Measurements from ENCODE around the gene CCDC188.

Gene CCDC188

DNA sequence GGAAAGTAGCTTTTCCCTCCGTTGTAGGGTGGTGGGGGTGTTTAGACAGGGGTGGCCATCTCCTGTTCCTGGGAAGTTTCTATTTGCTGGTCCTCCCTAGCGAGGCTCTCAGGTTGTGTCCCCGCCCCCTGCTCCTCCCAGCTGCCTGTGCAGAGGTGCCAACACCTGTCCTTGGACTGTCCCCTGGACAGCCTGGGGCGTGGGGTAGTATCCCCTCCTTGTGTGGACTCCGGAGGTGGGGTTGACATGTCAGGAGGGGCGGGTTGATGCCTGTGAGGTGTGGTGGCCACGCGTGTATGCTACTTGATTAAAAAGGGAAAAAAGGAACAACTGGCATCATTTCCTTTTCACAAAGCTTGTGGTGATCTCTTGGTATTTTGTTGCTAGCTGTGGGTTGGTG, 49.2 kb downstream of the CCDC188 start:
- no peak for DNase-seq

DNA sequence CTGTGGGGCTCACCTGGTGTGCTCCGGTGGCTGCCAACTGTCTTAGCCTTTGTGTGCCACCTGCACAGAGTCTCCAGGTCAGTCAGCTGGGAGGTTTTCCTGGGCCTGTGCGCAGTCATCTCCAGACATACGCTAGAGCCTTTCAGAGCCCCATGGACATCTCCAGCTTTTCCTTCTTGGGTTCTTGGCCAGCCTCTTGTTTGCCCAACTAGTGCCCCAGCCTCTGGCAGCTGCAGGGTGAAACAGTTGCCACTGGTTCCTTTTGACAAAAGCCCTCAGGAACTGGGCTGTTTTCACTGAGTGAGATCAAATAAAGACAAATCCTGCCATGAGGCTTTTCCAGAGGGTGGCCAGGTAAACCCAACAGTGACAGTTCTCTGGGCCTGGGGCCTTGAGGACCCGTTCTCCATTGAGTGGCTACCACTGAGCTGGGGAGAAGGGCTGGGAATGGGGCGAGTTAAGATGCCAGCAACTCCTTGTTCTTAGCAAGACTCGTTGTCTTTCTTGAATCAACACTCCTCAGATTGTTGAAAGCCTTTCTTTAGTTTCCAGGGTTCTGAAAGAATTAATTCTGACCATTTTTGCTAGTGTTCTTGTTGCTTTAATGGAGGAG, 51.6 kb downstream of the CCDC188 start:
- DNase-seq: no peak
